Endothelial cell of umbilical vein (primary cell): ENCODE results near the gene MTA2. TPM values are rescaled to one million over a fixed set of nuclear protein-coding genes. Genes with fewer than 3 reads are reported as not detected.

Experiments
- BruUV-seq: library from RNA; stranded (reverse); fragments of 400-500 nt; replicated peaks from 2 replicates; lab custom pipeline; 2021; lab: Mats Ljungman, UMichigan
- CTCF ChIA-PET: fragments of 300-600, 350-600 bp; sonication (Branson Sonifier 250); formaldehyde crosslinking; loops from one replicate; lab custom pipeline; 2021; ENCODE audit warnings: antibody characterized with exemption, inconsistent platforms; lab: Charles Lee
- POLR2A ChIA-PET: fragments of 300-600, 350-600 bp; sonication (Branson Sonifier 250); formaldehyde crosslinking; loops from one replicate; lab custom pipeline; 2021; ENCODE audit warnings: antibody characterized with exemption, inconsistent platforms; lab: Charles Lee
- DNase-seq: peaks from one replicate; pipeline ENCODE4 v3.0.0-alpha.2; 2011; ENCODE audit warnings: low read depth, low spot score
- FAIRE-seq: peaks from 2 replicates; lab custom pipeline; 2011; peaks lifted over from hg19 to GRCh38; lab: Jason Lieb, UNC
- H2AFZ ChIP-seq: 2 replicates; pipeline ENCODE4 v1.6.0; 2012; ENCODE audit warnings: low read depth, low read length, control low read depth, inconsistent platforms
- H3K27ac ChIP-seq: 2 replicates; pipeline ENCODE4 v1.5.1; 2011; ENCODE audit warnings: low read depth, mild to moderate bottlenecking, control low read depth, low read length, moderate library complexity; ENCODE audit not compliant: insufficient read depth
- H3K27me3 ChIP-seq, 2 experiments: 2 replicates each; pipeline versions ENCODE4 v1.6.0 to v1.6.1; 2011; ENCODE audit warnings: low read length in 2 of 2, mixed read lengths in 1 of 2; ENCODE audit not compliant: control insufficient read depth in 2 of 2, insufficient read depth in 2 of 2
- H3K36me3 ChIP-seq, 2 experiments: 2 replicates in 1 of 2; 3 replicates in 1 of 2; pipeline ENCODE4 v1.5.1; 2011; ENCODE audit warnings: low read length in 2 of 2, mild to moderate bottlenecking in 1 of 2, moderate library complexity in 1 of 2; ENCODE audit not compliant: control insufficient read depth in 2 of 2, insufficient read depth in 2 of 2; ENCODE audit errors: extremely low read depth in 1 of 2
- H3K4me1 ChIP-seq: 3 replicates; pipeline ENCODE4 v1.5.1; 2011; ENCODE audit warnings: mild to moderate bottlenecking, low read length; ENCODE audit not compliant: control insufficient read depth, insufficient read depth; ENCODE audit errors: extremely low read depth
- H3K4me2 ChIP-seq: 2 replicates; pipeline ENCODE4 v1.6.1; 2011; ENCODE audit warnings: low read length, control low read depth, mixed read lengths; ENCODE audit not compliant: insufficient read depth
- H3K4me3 ChIP-seq, 3 experiments: fragments of 200-600 bp in 1 of 3; sonication (generic), shearing (Covaris generic) in 1 of 3; replicated peaks in 1 of 3; 2 replicates each; pipeline ENCODE4 v1.5.1; 2011 to 2016; ENCODE audit warnings: control low read depth in 3 of 3, low read length in 3 of 3, mild to moderate bottlenecking in 2 of 3, inconsistent platforms in 1 of 3, low read depth in 1 of 3, moderate library complexity in 1 of 3; ENCODE audit not compliant: insufficient read depth in 1 of 3
- H3K79me2 ChIP-seq: 2 replicates; pipeline ENCODE4 v1.6.0; 2012; ENCODE audit warnings: low read length, inconsistent platforms; ENCODE audit not compliant: control insufficient read depth, insufficient read depth
- H3K9ac ChIP-seq: replicated peaks from 2 replicates; pipeline ENCODE3; 2011; ENCODE audit warnings: low read length, control low read depth; ENCODE audit not compliant: insufficient read depth; ENCODE audit errors: extremely low read depth
- H3K9me1 ChIP-seq: replicated peaks from 3 replicates; pipeline ENCODE4 v1.6.0; 2011; ENCODE audit warnings: mild to moderate bottlenecking, low read length; ENCODE audit not compliant: control insufficient read depth, insufficient read depth; ENCODE audit errors: extremely low read depth
- H3K9me3 ChIP-seq: replicated peaks from 2 replicates; pipeline ENCODE4 v1.5.1; 2012; ENCODE audit warnings: low read length, inconsistent platforms; ENCODE audit not compliant: control insufficient read depth, insufficient read depth
- H4K20me1 ChIP-seq: replicated peaks from 2 replicates; pipeline ENCODE3; 2011; ENCODE audit warnings: mild to moderate bottlenecking, low read length; ENCODE audit not compliant: control insufficient read depth, insufficient read depth; ENCODE audit errors: extremely low read depth
- EZH2 ChIP-seq: IDR thresholded peaks from 2 replicates; pipeline ENCODE4 v1.6.1; 2012; ENCODE audit warnings: borderline replicate concordance, low read depth, mild to moderate bottlenecking, moderate library complexity, low read length, inconsistent platforms; ENCODE audit not compliant: severe bottlenecking
- FOS ChIP-seq: IDR thresholded peaks from 2 replicates; pipeline ENCODE4 v1.6.1; 2011; ENCODE audit warnings: mild to moderate bottlenecking, low read length, moderate library complexity, borderline replicate concordance; ENCODE audit not compliant: insufficient read depth
- GATA2 ChIP-seq: IDR thresholded peaks from 2 replicates; pipeline ENCODE4 v1.7.0; 2011; ENCODE audit warnings: low read depth, mild to moderate bottlenecking, moderate library complexity, mixed read lengths, low read length; ENCODE audit not compliant: insufficient read length, insufficient read depth
- JUN ChIP-seq: IDR thresholded peaks from 2 replicates; pipeline ENCODE4 v1.6.1; 2011; ENCODE audit warnings: borderline replicate concordance, low read depth; ENCODE audit not compliant: insufficient read length, insufficient read depth
- MYC ChIP-seq: IDR thresholded peaks from one replicate; pipeline ENCODE4 v1.6.1; 2011; ENCODE audit warnings: mild to moderate bottlenecking, low read depth, low read length
- POLR2A ChIP-seq: IDR thresholded peaks from 2 replicates; pipeline ENCODE4 v1.6.1; 2012; ENCODE audit warnings: low read depth, mild to moderate bottlenecking, control low read depth, low read length
- POLR2AphosphoS5 ChIP-seq: IDR thresholded peaks from 2 replicates; pipeline ENCODE4 v1.6.1; 2012; ENCODE audit warnings: low read depth, mild to moderate bottlenecking, control low read depth, low read length, moderate library complexity; ENCODE audit not compliant: insufficient read depth
- dilution Hi-C: fragments of 300-500 bp; cut with MboI; formaldehyde crosslinking; loops from one replicate; pipeline ENCODE4 v1.15.0; 2019; ENCODE audit warnings: low sequenced_read_pairs; ENCODE audit not compliant: extremely low pct_ligation_motif_present
- intact Hi-C: fragments of 100-400 bp; cut with micrococcal nuclease; formaldehyde crosslinking; loops from one replicate; pipeline ENCODE4 v1.10.0; 2022
- polyA plus RNA-seq, 4 experiments: library from polyadenylated mRNA; depleted of rRNA in 3 of 4; stranded (reverse) in 3 of 4; unstranded in 1 of 4; fragments of >200 nt; gene quantifications; 2 replicates each; pipeline versions ENCODE4 v1.2.1 to v1.2.3, GENCODE V29; 2011 to 2012; ENCODE audit warnings: missing spikeins in 1 of 4
- total RNA-seq: library from RNA; stranded (reverse); gene quantifications from 2 replicates; pipeline ENCODE4 v1.2.3, GENCODE V29; 2021
- TF ChIP-seq, protein P1 (sequence below): IDR thresholded peaks from 2 replicates; pipeline ENCODE4 v1.6.1; 2011; ENCODE audit not compliant: insufficient read depth, insufficient read length
- TF ChIP-seq, protein P2 (sequence below), 2 donors: IDR thresholded peaks; 1 replicate in 1 of 2; 2 replicates in 1 of 2; pipeline ENCODE4 v1.5.1; 2011; ENCODE audit warnings: low read length in 2 of 2, mild to moderate bottlenecking in 2 of 2, moderate library complexity in 2 of 2, control low read depth in 1 of 2, inconsistent platforms in 1 of 2, low read depth in 1 of 2; ENCODE audit not compliant: insufficient read depth in 1 of 2; ENCODE audit errors: extremely low read depth in 1 of 2

The MTA2 gene
- total and polyA plus RNA-seq, 2 donors (not counting 3 experiments of a cell fraction or from before 2014, with no cell fraction given): 40.4 to 166 TPM

DNA sequence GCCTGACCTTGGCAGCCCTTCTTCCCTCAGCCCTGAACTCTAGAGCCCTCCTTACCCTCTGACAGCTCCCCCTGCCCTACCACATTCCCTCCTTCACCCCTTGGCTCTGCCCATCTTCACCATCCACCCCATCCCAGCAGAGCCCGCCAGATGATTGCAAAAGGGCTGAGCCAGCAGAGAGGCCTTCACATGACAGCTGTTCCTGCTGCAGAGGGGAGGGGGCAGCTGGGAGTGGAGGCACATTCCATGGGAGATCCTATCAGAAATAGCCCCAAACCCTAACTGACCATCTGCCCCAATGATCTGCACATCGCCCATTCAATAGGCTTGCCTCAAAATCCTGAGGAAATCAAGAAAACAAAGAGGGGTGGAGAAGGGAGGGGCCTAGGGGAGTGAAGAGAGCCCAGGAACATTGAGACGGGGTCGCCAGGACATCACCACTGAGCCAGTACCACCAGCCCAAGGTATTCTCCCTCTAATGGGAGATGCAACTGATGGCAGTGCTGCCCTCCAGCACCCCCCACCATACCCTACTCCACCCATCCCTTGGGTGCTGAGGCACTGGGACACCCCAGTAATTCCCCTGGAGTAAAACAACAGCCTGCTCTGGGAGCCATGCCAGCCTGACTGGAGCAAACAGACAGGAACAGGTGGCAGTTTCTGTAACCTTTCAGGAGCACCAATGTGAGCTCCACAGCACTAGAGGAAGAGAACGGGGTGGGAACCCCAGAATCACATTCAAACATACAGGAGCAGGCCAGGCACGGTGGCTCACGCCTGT lies 47.1 kb downstream of the MTA2 start:
- no TSS peak for BruUV-seq
- H3K9me3 ChIP-seq: no peaks in the 10 kb centered on the region
- H3K4me2 ChIP-seq: peak overlapping the region; percentile 59
- POLR2A ChIA-PET: interaction anchor here (1.3 to 2.3 kb wide), 4 partner anchors 19 to 287 kb away, joined by 4 to 10 read pairs (median 6); partner anchors contain the start of genes C11orf98, CSKMT and EEF1G
- H2AFZ ChIP-seq: no peak overlapping the region
- H3K36me3 ChIP-seq: peaks cover 8 to 10% of the 10 kb centered on the region in 2 experiments
- peaks cover 10% of the 10 kb centered on the region for H3K79me2 ChIP-seq
- intact Hi-C loops: loop anchor here (5.0 kb wide), 1 partner anchor 288 kb away; no protein-coding TSS in a partner anchor
- peak overlapping the region; percentile 36 for H3K9ac ChIP-seq
- H4K20me1 ChIP-seq: no peaks in the 10 kb centered on the region
- dilution Hi-C loops: no loop called here
- CTCF ChIA-PET: interaction anchor here (0.6 to 15.7 kb wide), 7 partner anchors 11 to 160 kb away, joined by 3 to 376 read pairs (median 9); partner anchors contain the start of genes AHNAK and TUT1
- H3K9me1 ChIP-seq: no peaks in the 10 kb centered on the region
- H3K4me1 ChIP-seq: peaks cover 63% of the 10 kb centered on the region
- FAIRE-seq: no peak
- TF ChIP-seq, protein P1, sequence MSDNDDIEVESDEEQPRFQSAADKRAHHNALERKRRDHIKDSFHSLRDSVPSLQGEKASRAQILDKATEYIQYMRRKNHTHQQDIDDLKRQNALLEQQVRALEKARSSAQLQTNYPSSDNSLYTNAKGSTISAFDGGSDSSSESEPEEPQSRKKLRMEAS: no peak
- TF ChIP-seq FOS (no peak), POLR2A (no peak), MYC (no peak), JUN (no peak), EZH2 (no peak), GATA2 (no peak), POLR2AphosphoS5 (no peak)
- TF ChIP-seq, protein P2, sequence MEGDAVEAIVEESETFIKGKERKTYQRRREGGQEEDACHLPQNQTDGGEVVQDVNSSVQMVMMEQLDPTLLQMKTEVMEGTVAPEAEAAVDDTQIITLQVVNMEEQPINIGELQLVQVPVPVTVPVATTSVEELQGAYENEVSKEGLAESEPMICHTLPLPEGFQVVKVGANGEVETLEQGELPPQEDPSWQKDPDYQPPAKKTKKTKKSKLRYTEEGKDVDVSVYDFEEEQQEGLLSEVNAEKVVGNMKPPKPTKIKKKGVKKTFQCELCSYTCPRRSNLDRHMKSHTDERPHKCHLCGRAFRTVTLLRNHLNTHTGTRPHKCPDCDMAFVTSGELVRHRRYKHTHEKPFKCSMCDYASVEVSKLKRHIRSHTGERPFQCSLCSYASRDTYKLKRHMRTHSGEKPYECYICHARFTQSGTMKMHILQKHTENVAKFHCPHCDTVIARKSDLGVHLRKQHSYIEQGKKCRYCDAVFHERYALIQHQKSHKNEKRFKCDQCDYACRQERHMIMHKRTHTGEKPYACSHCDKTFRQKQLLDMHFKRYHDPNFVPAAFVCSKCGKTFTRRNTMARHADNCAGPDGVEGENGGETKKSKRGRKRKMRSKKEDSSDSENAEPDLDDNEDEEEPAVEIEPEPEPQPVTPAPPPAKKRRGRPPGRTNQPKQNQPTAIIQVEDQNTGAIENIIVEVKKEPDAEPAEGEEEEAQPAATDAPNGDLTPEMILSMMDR (IDR thresholded peaks at IDR 0.05; ENCODE audit: extremely low read depth in 1 of 2, insufficient read depth in 1 of 2, low read depth in 1 of 2, low read length in 2 of 2): no peak
- peak overlapping the region; percentile 91 for H3K27ac ChIP-seq
- DNase-seq: no peak
- H3K27me3 ChIP-seq: no peaks in the 10 kb centered on the region
- H3K4me3 ChIP-seq: no peak overlapping the region
